Fibroblast of lung (primary cell): ENCODE data around the gene ZNF414.

Experiments
- CTCF ChIP-seq, 2 donors: IDR thresholded peaks in 1 of 2; conservative IDR thresholded peaks in 1 of 2; 1 replicate in 1 of 2; 2 replicates in 1 of 2; pipeline ENCODE4 v1.5.1; 2011 to 2012; ENCODE audit warnings: low read length in 2 of 2, control low read depth in 1 of 2, inconsistent platforms in 1 of 2, low read depth in 1 of 2, mild to moderate bottlenecking in 1 of 2
- EZH2 ChIP-seq: IDR thresholded peaks from 2 replicates; pipeline ENCODE4 v1.5.1; 2012; ENCODE audit warnings: low read length, control low read depth, mild to moderate bottlenecking; ENCODE audit errors: missing control alignments

- no peak for TF ChIP-seq CTCF (conservative IDR thresholded peaks at IDR 0.05 in 1 of 2, IDR thresholded peaks at IDR 0.05 in 1 of 2; ENCODE audit: low read depth in 1 of 2, low read length in 2 of 2)
- no peak for TF ChIP-seq EZH2
These were observed 18.3 kb upstream of the ZNF414 start for GRCh38 chr19:8532225-8532624.
